RKO (cell line): ENCODE measurements around the gene IGFBP7.
"Not testable (repeated sequence)": the region's sequence is repeated elsewhere in the genome, so short reads cannot be mapped to it uniquely, and the experiment has no call there.

Experiments used
- DNase-seq: peaks from one replicate; pipeline ENCODE4 v3.0.0-alpha.2; 2016; ENCODE audit warnings: low spot score

Gene IGFBP7

DNA sequence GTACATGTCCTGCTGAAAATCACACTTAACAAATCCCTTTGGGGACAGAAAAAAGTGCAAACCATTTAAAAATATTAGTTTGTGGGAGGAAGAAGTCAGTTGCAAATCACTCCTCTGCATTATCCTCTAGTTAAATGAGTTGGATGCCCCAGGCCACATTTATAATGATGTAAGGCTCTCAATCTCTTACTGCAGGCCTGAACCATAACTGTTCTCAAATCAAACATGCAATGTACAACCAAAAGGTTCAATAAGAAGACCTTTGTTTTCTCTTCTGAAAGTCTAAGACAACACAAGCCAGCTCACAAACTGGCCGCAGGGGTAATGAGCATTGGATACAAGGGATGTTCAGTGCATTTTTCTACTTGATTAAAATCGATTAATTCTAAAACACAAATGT is 39.7 kb downstream of the IGFBP7 start:
- no peak for DNase-seq

DNA sequence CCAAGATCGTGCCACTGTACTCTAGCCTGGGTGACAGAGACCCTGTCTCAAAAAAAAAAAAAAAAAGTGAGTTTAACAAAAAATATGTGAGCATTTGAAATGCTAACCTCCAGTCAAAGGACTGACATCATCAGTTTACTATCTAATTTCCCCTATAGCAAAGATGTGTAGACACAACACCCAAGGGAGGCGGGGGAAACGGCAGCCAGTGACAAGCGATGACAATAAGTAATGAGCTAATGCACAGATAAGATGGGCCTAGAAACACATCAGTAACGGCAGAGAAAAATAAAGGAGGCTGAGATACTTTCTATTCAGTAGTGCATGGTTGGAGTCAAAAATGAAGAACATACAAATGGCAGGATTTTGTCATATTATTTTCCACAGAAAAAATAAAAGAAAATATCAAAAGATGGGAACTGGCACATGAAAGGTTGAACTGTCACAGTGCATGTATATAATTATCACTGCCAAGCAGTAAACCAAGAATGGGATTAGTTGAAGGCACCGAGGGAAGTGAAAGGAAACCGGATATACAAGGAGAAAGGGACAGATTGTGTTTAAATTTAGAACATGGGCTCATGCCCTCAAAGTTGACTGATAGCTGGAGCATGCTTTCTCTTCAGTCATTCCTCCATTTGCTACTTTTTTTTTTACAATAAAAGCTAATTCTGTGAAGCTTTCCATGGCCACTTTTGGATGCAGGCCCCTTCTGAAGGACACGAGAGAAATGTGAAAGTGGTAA is 41.8 kb downstream of the IGFBP7 start:
- DNase-seq: no peak

DNA sequence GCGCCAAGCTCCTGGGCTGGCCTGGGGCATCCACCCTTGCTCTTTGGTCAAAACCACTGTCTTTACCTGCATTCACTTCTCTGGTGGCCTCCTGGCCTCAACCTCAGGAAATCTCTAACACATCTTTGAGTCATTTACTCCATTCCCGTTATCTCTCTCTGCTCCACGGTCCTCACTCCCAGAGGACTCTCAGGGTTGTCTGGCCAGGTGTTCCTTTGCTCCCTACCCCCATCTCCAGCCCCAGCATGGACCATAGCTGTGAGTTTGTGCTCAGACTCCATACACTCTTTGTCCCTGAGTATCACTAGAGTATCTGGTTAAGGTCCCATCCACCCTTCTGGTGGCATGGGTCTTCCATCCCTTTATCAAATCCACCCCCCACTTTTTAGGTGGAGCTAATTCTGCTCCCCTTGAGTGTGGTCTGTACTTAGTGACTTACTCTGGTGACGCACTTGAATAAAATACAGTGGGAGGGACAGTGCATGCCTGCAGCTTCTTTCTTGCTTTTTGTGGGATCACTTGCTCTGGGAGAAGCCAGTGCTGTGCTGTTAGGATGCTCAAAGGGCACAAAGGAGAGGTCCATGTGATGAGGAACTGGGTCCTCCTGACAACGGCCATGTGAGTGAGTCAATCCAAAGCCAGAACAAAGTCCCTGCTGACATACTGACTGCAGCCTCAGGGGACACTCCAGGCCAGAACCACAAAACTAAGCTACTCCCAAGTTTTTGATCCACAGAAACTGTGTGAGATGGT is 44.3 kb downstream of the IGFBP7 start:
- DNase-seq: no peak

DNA sequence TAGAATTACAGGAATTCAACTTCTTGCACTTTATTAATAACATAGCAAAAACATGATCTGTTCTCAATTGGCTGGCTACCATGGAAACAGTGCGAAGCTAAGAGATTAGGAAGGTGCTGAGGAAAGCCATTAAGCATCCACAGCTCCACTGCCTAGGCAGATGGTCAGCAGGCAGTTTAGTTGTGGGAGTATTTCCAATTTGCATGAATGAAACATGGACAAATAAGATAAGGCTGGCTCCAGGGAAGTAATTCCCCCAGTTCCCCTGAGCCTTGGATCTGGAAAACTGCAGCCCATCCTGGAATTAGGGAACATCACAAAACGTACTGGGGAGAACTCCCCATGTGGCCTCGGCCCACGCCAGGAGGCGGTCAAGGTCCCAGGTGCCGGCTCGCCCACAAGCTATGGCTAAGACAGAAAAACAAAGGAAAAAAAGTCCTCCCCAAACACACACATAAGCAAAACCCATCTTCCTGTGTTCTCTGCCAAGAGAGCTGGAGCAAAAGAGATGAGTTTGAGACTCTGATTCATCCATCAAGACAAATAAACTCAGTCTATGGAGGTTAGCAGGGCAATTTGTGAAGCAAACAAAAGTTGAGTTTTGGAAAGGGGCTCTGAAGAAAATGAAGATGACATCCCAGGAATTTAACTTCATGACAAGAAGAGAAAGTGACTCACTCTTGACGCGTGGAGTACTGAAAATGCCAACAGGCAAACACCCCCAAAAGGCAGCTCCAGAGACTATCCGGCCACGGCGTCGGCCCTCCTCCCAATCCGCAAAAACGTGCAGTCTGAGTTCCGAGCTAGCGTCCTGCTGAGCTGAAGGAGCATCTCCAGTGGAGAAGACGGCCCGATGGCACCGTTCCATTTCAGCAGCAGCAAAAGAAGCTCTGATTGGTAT is 45.1 kb downstream of the IGFBP7 start:
- no peak for DNase-seq

DNA sequence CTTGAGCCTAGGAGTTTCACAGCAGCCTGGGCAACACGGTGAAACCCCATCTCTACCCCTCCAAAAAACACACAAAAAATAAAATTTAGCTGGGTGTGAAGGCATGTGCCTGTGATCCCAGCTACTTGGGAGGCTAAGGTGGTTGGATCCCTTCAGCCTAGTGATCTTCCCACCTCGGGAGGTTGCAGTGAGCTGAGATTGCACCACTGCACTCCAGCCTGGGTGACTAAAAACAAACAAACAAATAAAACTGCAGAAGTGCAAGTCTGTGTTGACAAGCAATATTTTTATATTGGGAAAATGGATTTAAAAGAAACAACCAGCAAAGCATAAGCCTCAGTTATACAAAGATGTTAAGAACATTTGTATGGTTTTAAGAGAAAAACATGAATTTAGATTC is 46.1 kb downstream of the IGFBP7 start:
- DNase-seq: no peak

DNA sequence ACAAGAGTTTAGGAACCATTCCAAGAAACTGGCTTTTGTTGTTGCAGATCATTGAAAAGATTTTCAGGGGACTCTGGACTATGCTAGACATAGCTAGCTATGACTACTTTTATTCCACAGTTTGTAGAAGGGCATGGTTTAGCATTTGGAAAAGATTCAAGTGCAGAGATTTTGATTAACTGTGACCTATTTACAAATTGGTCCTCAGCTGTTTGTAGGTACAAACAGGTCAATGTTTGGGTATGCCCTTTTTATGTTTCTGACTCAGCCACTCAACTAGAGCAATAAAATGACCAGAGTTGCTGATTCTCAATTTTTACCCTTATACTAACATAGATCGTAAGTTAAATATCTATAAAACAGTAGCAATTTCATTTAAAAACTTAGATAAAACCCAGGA is 46.7 kb downstream of the IGFBP7 start:
- DNase-seq: no peak

DNA sequence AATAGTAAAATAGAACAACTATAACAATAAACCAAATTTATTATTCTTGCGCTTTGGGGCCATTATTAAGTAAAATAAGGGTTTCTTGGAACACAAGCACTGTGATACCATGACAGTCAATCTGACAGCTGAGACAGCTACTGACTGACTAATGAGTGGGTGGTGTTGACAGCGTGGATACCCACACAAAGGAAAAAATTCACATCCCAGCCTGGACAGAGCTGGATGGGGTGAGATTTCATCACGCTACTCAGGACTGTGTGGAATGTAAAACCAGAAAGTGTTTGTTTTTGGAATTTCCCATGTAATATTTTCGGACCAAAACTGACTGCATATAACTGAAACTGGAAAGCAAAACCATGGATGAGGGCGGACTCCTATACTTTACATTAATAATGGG is 48.8 kb downstream of the IGFBP7 start:
- no peak for DNase-seq

DNA sequence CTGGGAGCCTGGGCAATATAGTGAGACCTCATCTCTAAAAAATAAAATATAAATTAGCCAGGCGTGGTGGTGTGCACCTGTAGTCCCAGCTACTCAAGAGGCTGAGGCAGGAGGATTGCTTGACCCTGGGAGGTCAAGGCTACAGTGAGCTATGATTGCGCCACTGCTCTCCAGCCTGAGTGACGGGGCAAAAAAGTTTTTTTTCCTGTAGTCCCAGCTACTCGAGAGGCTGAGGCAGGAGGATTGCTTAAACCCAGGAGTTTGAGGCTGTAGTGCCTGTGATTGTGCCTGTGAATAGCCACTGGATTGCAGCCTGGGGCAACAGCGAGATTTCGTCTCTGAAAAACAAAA is 49.5 kb downstream of the IGFBP7 start:
- not testable (repeated sequence) for DNase-seq

DNA sequence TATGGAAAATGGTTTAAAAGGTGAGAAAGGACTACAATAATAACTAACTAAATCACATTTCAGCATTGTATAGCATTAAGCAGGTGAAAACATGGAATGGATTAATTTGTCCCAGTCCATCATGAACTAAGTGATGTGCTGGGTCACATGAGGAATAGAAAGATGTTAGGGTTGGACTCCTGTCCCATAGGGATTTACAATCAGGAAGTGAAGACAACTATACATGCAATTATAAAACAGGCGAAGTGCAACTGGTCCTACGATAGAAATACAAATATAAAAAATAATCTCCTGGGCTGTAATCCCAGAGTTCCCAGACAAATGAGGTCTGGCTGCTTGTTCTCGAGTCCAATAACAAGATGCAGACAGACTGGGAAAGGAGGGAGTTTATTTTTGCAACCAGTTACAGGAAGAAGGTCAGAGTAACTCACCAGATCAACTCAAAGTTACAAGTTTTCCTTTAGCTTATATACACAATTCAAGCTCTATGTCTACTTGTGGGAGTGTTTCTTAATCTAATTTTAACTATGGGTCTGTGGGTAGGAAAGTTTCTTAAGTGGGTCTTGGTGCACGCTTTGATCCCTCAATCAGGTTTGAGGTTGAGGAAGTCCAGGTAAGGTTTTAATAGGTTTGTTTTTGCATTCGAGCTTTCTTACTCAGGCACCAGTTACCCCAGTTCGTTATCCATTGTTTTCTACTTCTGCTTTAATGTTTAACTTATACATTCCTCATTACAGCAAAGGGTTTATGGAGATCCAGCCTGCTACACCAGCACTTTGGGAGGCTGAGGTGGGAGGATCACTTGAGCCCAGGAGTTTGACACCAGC is 50.1 kb downstream of the IGFBP7 start:
- DNase-seq: no peak

DNA sequence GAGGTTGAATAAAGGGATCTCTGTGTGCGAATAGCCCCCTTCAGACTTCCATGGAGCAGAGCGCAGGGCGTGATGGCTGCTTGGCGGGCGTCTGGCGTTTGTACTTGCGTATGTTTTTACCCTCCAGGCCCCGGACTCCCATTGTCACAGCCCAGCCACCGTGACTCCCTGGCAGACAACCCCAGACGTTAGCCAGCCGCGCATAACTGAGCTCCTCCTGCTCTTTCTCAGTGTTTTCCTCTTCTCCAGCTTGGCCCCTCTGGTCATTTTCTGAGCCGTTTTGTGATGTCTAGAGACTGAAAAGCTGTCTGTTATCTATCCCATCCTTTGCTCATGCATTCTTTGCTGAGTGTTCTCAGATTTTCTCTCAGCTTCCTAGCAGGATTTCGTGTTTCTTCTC is 54.3 kb downstream of the IGFBP7 start:
- no peak for DNase-seq

DNA sequence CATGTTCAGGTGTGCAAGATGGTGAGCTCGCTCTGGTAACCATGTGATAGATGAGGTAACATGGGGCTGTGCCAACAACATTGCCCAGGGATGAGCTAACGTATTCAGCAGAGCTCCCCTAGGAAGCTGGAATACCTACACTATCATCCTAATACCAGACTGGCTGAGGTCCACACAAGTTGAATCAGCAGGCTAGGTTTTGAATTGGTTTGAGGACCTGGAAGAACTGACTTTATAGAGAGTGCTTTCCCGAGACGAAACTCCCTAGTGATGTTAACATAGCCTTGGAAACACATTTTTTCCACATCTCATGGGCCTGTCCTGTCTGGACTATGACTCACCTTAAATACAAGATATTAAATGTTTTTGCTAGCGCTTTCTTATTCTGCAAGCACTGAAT is 56.7 kb downstream of the IGFBP7 start:
- no peak for DNase-seq

DNA sequence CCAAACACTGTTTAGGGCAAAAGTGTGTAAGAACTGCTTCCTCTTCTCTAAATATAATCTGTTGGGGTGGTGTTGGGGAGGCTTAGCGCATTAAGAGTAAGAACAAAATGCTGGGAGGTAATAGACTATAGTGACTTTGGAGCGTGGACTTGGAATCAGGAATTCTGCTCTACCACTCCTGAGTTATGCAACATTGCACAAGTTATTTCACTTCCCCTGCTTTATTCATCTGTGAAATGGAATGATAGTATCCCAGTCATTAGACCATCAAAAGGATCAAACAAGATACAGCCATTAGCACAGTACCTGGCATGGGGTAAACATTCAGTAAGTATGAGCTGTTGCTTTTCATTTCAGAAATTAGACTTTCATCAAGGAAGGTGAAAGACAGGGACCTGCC is 58.7 kb downstream of the IGFBP7 start:
- DNase-seq: no peak

DNA sequence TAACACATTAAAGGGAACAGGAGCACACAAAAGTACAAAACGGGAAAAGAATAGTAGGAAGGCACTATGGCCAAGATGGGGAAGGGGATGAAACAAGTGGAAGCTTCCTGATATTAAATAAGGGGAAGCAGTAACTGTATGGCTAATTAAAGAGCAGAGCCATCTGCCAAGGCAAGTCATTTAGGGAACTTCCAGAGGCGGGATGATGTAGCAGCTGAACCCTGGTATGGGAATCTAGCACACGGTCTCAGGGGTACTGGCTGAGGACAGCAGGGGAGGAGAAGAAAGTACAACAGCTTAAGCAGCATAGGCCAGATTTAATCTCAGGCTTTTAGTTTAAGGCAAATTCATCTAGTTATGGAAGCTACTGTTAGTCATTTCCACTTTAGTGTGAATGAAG is 59.1 kb downstream of the IGFBP7 start:
- no peak for DNase-seq

DNA sequence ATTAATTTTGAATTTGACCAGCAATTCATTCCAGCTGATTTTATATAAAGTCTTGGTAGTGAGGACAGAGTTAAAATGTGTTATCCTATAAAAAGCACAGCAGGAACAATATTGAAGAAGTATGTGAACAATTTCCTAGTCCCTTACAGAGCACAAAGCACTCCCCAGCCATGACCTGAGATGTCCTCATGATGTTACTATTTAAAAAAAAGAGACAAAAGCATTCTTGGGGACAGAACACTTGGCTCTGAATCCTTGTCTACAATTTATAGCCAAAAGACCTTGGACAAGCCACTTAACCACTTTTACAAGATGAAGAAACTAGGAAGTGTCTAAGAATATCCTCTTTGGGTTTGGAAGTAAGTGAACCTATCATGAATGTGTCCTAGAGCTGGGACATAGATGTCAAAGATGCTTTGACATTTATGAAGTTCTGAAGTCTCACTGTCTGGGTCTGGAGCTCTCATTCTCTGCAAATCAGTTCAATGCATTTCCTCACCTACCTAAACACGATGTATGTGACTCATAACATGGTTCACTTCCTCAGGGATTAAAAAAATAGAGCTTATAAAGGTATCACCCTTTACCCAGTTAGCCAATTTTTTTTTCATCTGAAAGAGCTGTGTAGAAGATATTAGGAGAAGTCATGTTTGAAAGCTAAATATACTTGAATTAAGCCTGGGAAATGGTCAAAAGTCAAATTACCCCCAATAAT is 61.4 kb downstream of the IGFBP7 start:
- DNase-seq: no peak

DNA sequence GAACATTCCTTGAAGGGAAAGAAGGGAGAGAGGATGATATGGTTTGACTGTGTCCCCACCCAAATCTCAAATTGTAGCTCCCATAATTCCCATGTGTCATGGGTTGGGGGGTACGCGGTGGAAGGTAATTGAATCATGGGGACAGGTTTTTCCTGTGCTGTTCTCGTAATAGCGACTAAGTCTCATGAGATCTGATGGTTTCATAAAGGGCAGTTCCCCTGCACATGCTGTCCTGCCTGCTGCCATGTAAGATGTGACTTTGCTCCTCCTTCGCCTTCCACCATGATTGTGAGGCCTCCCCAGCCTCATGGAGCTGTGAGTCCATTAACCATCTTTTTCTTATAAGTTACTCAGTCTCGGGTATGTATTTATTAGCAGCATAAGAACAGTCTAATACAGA is 63.1 kb downstream of the IGFBP7 start:
- DNase-seq: not testable (repeated sequence)

DNA sequence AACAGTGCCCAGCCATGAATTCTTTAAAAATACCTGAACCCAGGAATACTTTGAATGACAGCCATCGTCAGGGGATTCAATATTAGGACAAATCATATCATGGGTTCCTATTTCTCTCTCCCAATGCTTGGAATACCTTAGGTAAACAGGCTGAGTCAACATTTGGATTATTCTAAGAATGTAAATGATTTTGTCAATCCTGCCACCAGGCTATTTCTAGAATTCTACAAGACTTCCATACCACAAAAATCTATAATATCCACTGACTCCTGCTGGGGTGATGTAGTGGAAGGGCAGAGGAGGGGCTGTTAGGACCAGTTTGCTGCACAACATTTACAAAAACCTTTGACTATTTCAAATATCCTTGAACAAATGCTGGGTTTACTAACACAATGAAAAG is 65.2 kb downstream of the IGFBP7 start:
- no peak for DNase-seq

DNA sequence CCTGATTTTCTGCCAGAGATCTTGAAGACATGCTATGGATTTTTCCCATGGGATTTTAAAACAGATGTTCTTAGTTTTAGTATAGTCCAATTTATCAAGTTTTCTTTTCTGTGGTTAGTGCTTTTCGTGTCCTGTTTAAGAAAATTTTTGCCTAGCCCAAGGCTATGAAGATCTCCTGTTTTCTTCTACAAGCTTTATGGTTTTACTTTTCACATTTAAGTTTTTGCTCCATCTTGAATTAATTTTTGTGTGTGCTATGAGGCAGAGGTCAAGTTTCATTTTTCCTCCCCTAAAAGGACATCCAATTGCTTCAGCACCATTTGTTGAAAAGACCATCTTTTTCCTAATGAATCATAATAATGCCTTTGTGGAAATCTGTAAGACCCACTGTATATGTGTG is 65.9 kb downstream of the IGFBP7 start:
- no peak for DNase-seq

DNA sequence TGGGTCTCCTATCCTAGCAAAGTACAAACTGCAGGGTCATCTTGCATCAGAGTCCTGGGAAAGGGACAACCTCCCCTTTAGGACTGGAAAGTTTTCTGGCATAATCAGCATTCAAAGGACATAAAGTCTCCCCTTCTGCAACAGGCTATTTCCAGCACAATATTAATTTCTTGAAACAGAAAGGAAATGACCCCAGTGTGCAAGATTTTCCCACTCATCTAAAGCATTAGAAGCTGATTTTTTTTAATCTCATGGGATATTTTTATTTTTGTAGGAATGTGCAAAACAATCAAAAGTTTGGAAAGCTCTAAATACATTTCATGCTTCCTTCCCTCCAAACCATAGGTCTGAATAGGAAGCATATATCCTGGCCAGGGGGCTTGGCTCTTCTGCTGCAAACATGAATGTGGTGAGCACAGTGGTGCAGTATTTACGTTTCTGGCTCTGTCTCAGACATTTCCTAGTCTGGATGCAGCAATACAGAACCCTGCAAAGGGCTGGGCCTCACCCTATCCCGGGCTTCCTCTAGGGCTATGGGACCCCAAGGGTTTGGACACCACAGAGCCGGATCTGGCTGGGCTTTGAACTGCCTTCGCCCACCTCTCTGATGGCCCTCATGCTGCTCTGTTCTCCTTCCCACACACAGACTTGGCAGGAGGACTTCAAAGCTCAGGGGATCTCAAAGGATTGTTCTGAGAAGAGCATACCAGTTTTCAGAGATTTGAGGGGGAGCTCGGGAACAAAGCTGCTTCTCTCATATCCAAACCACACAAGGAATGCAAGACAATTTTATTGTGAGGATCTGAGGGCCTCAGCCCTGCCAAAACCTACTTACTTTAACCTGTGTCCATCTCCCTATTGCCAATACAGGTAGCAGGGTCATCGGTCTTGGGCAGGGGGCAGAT is 66.6 kb downstream of the IGFBP7 start:
- no peak for DNase-seq

DNA sequence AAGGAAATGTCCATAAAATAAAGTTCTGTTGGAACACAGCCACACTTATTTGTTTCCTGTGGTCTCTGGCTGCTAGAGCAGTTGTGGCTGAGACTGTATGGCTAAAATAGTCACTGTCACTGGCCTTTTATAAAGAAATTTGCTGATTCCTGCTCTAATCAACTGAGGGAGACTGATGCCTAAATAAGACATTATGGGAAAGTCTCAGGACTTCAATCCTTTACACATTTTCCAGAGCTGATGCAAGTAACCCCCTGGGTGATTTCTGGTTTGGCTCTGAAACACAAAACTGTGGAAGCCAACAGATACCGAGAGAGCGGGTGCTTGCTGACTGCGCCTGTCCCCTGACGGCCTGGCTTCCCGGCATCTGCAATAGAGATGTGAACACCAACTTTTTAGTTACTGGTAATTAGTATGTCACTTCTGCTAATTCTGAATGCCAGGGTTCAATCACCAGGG is 67.4 kb downstream of the IGFBP7 start:
- no peak for DNase-seq

DNA sequence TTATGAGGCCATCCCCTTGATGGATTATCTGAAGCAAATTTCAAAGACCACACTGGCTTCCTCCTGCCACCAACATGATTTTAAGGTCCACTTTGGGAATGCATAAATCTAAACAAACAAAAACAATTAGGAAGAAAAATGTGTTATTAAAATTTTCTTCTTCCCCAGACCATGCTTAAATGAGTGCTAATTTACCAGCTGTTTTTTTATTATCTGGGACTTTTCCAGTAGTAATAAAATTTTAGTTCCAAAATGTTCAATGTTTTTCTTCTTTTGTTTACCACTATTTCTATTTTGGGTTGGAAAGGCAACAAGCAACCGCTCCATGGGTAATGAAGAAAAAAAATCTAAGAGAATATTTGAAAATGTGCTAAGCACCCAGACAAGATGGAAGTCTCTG is 69.2 kb downstream of the IGFBP7 start:
- DNase-seq: no peak
